Measurements from ENCODE around the gene PLPP3. TPM values are rescaled to one million over a fixed set of nuclear protein-coding genes. Genes with fewer than 3 reads are reported as not detected.

Gene PLPP3
- total RNA-seq, 1 experiment from 2014 or later = 26.7 TPM

GRCh38 chr1:56541408-56541807 is 38.0 kb downstream of the PLPP3 start:
- no peaks in the 10 kb centered on the region for H3K9me3 ChIP-seq (ENCODE audit: control insufficient read depth, low read depth, low read length)
- no peak overlapping the region for H2BK12ac ChIP-seq (ENCODE audit: insufficient read length, low read depth, low read length)
- no CpG with 5 or more reads among the region's 1 CpG for WGBS (ENCODE audit: extremely low coverage, insufficient read length, low lambda C conversion rate)
- H4K20me1 ChIP-seq (ENCODE audit: control insufficient read depth, insufficient read depth, insufficient read length) = no peaks in the 10 kb centered on the region
- H2BK120ac ChIP-seq (ENCODE audit: low read depth, low read length, poor library complexity, severe bottlenecking) = no peak overlapping the region
- no peak overlapping the region for H3K18ac ChIP-seq (ENCODE audit: insufficient read length, low read depth, low read length)
- H2BK20ac ChIP-seq (ENCODE audit: low read depth, low read length, poor library complexity, severe bottlenecking) = no peak overlapping the region
- H2AFZ ChIP-seq (ENCODE audit: low read length) = no peak overlapping the region
- H3K56ac ChIP-seq (ENCODE audit: insufficient read length, low read depth, low read length) = no peak overlapping the region
- no peak overlapping the region for H3T11ph ChIP-seq (ENCODE audit: low read length)
- H3K4me1 Mint-ChIP-seq = peaks cover 69 to 95% of the 10 kb centered on the region in 2 experiments
- H3K23ac ChIP-seq (ENCODE audit: insufficient read length, low read depth, low read length) = no peak overlapping the region
- no peak overlapping the region for H4K5ac ChIP-seq (ENCODE audit: insufficient read length, low read depth, low read length)
- no peak overlapping the region for H3K4me3 Mint-ChIP-seq
- no peaks in the 10 kb centered on the region for H3K9me3 Mint-ChIP-seq
- no peak overlapping the region for H3K4ac ChIP-seq (ENCODE audit: low read depth, low read length)
- H3K23me2 ChIP-seq (ENCODE audit: insufficient read length, low read depth, low read length, poor library complexity, severe bottlenecking) = no peaks in the 10 kb centered on the region
- DNase-seq = no peak
- peaks cover 41% of the 10 kb centered on the region; the same call in 1 of the 2 replicates for H3K79me2 ChIP-seq (ENCODE audit: insufficient read depth, low read length)
- no peak overlapping the region for H2BK15ac ChIP-seq (ENCODE audit: low read depth, low read length)
- no peaks in the 10 kb centered on the region for H3K27me3 ChIP-seq (ENCODE audit: insufficient read depth, low read length)
- H2BK5ac ChIP-seq (ENCODE audit: insufficient read length, low read length) = no peak overlapping the region
- no peak overlapping the region for H3K9ac ChIP-seq (ENCODE audit: extremely low read depth, insufficient read length, low read length)
- peaks cover 8 to 48% (median 39%) of the 10 kb centered on the region in 3 experiments; a peak in 6 of 7 replicates for H3K36me3 Mint-ChIP-seq (ENCODE audit: insufficient read depth in 1 of 3, low read depth in 3 of 3)
- H3K4me1 ChIP-seq (ENCODE audit: insufficient read depth, low read length) = peaks cover 43% of the 10 kb centered on the region
- peaks cover under 1% of the 10 kb centered on the region for H3K79me1 ChIP-seq (ENCODE audit: insufficient read depth, low read depth, low read length, poor library complexity, severe bottlenecking)
- H3K27me3 Mint-ChIP-seq (ENCODE audit: low read depth) = no peaks in the 10 kb centered on the region
- TF ChIP-seq, protein P1, sequence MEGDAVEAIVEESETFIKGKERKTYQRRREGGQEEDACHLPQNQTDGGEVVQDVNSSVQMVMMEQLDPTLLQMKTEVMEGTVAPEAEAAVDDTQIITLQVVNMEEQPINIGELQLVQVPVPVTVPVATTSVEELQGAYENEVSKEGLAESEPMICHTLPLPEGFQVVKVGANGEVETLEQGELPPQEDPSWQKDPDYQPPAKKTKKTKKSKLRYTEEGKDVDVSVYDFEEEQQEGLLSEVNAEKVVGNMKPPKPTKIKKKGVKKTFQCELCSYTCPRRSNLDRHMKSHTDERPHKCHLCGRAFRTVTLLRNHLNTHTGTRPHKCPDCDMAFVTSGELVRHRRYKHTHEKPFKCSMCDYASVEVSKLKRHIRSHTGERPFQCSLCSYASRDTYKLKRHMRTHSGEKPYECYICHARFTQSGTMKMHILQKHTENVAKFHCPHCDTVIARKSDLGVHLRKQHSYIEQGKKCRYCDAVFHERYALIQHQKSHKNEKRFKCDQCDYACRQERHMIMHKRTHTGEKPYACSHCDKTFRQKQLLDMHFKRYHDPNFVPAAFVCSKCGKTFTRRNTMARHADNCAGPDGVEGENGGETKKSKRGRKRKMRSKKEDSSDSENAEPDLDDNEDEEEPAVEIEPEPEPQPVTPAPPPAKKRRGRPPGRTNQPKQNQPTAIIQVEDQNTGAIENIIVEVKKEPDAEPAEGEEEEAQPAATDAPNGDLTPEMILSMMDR (conservative IDR thresholded peaks at IDR 0.05) = no peak
- H4K8ac ChIP-seq (replicated peaks; ENCODE audit: insufficient read length, low read depth, low read length) = no peak overlapping the region
- no peak overlapping the region for H3K27ac ChIP-seq (ENCODE audit: insufficient read length, low read depth, low read length)
- H3K27ac Mint-ChIP-seq = no peak overlapping the region
- H3K14ac ChIP-seq (ENCODE audit: insufficient read depth, low read length) = no peak overlapping the region
- H3K4me2 ChIP-seq (ENCODE audit: insufficient read depth, insufficient read length, low read length) = no peak overlapping the region
- H2AK5ac ChIP-seq (ENCODE audit: insufficient read length, low read length) = no peak overlapping the region
- no peak overlapping the region for H4K91ac ChIP-seq (ENCODE audit: insufficient read length, low read depth, low read length)

Data from H9 (cell line).